GM11168 (cell line): ENCODE data around the gene STON2.
"Not testable (repeated sequence)": the region's sequence is repeated elsewhere in the genome, so short reads cannot be mapped to it uniquely, and the experiment has no call there.

Source experiments
- in situ Hi-C: fragments of 300-500 bp; cut with MboI; formaldehyde crosslinking; loops from one replicate; pipeline ENCODE4 v1.12.0; 2022; ENCODE audit warnings: low sequenced_read_pairs; ENCODE audit not compliant: unreplicated experiment

STON2 gene, protein sequence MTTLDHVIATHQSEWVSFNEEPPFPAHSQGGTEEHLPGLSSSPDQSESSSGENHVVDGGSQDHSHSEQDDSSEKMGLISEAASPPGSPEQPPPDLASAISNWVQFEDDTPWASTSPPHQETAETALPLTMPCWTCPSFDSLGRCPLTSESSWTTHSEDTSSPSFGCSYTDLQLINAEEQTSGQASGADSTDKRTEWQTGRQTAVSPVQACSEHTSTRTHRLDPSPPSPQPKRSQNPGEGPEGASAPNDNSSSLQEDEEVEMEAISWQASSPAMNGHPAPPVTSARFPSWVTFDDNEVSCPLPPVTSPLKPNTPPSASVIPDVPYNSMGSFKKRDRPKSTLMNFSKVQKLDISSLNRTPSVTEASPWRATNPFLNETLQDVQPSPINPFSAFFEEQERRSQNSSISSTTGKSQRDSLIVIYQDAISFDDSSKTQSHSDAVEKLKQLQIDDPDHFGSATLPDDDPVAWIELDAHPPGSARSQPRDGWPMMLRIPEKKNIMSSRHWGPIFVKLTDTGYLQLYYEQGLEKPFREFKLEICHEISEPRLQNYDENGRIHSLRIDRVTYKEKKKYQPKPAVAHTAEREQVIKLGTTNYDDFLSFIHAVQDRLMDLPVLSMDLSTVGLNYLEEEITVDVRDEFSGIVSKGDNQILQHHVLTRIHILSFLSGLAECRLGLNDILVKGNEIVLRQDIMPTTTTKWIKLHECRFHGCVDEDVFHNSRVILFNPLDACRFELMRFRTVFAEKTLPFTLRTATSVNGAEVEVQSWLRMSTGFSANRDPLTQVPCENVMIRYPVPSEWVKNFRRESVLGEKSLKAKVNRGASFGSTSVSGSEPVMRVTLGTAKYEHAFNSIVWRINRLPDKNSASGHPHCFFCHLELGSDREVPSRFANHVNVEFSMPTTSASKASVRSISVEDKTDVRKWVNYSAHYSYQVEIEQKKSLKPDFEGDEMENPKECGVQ

GRCh38 chr14:81400202-81400678, at the start of gene STON2:
Gene STON2 (minus strand): TSS chr14:81400324. CDS start chr14:81398382, 1,942 bp downstream.
- in situ Hi-C loops: no loop called here

DNA sequence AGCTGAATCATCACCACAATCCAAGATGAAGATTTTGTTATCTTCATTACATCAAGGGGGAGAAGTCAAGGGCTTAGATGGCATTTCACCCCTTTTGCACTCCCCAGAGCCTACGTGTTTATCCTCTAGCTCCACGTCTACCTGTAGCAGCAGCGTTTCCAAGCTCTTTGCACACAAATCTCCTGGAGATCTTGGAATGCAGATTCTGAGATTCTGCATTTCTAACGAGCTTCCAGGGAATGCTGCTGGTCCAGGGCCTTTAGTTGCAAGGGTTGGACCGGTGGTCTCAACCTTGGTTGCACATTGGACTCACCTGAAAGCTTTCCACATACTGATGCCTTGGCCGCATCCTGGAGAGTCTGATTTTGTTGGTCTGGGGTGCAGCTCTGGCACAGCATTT, 49.5 kb upstream of the STON2 start:
- in situ Hi-C loops: no loop called here

DNA sequence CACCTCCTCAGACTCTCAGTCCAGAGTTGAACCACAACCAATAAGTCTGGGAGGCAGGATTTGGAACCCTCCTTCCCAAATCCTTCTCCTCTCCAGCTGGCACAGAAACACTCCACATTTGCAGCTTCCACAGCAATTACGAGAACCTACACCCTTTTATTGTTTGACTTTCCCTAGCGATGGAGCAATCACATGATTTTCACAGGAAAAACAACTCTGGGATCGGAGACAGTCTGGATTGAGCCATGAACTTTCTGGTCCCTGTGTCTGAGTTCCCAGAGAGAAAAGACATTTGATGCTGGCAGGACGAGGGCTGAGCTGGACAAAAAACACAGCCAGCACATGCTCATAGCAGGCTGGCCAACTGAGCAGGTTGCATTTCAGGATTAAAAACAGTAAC, 49.0 kb upstream of the STON2 start:
- in situ Hi-C loops: no loop called here

GRCh38 chr14:81447021-81447764, 47.1 kb upstream of the STON2 start:
- in situ Hi-C loops: no loop called here

DNA sequence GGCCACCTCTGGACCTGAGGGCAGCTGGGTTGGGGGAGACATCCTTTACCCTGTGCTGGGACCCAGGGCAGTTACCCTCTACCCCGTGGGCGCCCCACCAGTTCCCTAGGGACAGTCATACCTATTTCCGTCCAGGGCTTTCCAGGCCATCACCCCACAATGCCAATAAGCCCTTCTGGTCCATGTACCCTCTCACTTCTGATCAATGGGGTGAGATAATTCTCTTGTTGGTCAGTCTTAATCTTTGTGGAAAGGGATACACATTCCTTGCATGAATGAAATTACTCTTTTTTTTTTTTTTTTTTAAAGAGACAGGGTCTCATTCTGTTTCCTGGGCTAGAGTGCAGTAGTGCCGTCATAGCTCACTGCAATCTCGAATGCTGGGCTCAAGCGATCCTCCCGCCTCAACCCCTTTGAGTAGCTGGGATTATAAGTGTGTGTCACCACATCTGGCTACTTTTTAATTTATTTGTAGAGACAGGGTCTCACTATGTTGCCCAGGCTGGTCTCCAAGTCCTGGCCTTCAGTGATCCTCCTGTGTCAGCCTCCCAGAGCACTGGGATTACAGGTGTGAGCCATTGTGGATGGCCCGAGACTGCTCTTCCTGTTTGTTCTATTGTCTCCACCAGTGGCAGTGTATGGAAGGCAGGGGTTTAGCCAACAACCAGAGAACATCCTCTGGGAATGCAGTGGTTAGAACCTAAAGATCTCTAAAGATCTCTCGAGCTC, 46.3 kb upstream of the STON2 start:
- in situ Hi-C loops: no loop called here

DNA sequence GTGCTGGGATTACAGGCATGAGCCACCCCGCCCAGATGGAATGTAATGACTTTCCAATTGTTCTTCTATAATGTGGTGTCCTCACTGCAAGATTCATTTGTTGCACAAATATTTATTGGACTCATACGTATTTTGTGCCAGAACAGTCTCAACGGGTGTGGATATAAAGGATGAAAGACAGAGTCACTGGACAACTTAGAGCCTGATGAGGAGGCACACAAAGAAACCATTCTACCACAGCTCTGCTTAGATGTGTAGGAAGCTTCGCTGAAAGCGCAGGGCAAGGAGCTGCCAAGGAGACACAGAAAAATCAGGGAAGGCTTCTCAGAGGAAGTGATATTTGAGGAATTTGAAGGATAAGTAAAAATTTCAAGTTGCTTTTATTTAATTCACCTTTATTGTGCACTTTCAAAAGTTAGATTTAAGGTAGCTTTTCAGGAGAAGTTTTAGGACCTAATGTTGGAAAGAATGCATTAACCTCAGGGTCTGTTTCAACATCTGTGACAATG, 41.6 kb upstream of the STON2 start:
- in situ Hi-C loops: no loop called here

- in situ Hi-C loops: no loop called here
Measured at GRCh38 chr14:81440041-81440440, 39.9 kb upstream of the STON2 start.

DNA sequence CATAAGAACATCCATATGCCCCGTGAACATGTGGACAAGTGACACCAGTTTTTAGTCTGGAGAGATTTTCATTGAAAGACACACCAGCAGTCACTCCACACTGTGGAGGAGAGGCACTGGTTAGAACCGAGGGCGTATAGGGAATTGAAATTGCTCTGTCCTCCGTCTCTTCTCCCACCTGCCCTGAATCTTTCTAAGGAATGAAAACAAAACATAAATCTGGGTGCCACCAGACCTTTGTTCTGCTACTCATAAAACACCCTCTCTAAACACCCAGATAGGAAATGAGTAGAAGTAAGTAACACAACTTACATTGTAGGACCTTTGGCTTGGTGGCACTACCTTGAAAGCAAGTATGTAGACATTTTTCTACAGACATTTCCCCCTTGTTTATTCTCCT, 37.1 kb upstream of the STON2 start:
- in situ Hi-C loops: no loop called here

GRCh38 chr14:81436296-81437138, 36.4 kb upstream of the STON2 start:
- in situ Hi-C loops: no loop called here

DNA sequence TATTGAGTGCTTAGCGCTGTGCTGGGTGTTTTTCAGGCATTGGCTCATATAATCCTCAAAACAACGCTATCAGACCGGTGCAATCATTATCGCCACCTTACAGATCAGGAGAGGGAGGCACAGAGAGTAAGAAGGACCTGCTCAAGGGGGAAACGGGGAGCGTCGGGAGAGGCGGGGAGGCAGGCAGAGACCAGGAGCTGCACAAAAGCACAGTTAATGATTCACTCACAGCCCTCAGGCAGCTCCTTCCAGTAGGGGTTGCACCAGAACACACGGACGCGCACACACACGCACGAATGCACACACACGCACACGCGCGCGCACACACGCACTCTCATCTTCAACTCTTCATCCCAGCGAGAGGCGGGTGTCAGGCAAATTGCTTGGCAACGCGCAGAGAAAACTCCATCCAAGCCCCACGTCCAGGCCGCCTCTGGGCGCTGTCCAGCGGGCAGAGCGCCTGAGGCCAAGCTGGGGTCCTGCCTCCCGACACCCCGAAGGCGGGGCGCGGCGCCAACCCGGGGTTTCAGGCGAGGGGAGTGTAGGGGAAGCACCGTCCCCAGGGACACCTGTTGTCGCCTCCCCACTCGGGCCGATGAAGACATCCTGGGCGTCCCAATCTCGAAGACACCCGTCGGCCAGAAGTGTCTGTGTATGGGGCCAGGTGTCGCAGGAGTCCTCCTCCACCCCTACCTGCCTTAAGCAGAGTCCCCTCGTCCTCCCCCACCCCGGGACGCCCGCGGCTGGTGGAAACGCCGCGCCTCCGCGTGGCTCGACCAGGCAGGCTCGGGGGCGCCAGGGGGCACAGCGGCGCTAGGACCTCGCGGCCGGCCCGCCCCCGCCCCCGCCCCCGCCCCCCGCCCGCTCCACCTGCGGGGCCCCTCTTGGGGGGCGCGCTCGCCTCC, 35.5 kb upstream of the STON2 start:
- in situ Hi-C loops: no loop called here

- in situ Hi-C loops: no loop called here
Measured at GRCh38 chr14:81435048-81435390, 34.9 kb upstream of the STON2 start.

GRCh38 chr14:81434230-81434629, 34.1 kb upstream of the STON2 start:
- in situ Hi-C loops: no loop called here

DNA sequence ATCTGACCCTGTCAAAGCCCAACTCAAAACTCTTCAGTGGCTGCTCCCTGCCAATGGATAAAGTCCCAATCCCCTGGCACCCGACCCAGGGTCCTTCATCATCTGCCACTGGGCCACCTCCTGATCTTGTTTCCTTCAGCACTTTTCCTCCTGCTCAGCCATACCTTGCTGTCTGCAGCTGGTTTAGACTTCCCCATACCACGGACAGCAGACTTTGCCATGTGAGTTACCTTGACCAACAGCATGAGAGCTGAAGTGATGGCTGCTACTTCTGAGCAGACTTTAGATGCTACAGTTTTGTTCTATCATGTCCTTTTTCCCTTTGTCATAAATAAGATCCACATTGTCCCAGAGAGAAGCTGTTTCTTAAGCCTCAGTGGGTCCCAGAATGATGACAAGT, 33.3 kb upstream of the STON2 start:
- in situ Hi-C loops: no loop called here

DNA sequence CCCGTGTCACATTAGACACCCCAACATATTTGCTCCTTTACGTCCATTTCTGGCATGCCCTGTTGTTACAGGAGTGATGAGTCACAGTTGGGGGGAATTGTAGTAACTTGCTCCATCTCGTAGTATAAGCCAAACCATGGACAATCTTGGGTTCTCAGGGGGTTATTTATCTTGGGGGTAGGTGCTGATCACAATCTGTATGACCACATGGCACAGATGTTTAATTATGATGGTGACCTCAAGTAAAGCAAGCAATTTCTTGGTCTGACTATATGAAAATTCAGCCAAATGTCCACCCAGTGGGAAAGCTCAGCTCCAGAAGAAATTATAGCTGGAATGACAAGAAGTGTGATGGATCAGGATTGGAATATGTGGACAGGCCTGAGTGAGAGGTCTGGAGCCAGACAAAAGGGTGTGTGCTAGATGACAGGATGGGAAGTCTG, 32.1 kb upstream of the STON2 start:
- in situ Hi-C loops: no loop called here

DNA sequence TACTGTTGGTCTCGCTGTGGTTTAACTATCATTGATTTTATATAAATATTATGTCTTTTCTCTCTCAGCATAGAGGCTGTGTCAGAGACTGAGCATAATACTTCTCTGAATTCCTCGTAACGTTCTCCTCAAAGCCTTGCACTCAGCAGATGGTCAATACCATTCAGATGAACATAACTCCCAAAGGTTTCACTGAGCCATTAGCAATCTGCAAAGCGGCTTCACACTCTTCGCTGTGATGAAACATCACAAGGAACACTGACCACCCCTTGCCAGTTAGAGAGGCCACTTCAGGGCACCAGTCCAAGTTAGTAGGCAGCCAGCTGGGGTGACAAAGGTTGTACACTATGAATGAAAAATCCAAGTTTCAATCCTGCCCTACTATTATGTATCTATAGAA, 30.1 kb upstream of the STON2 start:
- in situ Hi-C loops: no loop called here

GRCh38 chr14:81429749-81430148, 29.6 kb upstream of the STON2 start:
- in situ Hi-C loops: not testable (repeated sequence)

DNA sequence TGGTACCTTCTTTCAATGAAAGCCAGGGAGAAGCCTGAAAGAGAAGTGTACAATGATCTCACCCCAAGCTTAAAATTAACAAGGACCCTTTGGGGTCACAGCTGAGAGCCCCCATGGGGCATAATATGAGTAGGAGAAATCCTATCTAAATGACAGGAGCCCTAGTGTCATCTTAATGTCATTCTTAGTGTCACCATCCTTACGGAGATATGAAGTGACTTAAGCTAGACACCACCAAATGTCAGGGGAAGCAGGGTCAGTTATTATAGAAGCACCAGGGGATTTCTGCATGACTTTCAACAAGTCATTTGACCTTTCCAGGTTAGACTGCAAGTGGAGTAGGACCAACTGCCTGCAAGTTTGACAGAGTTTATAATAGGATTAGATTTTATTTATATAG, 28.9 kb upstream of the STON2 start:
- in situ Hi-C loops: no loop called here
